NT2/D1 (cell line): Measurements from ENCODE around the gene TNS2.
"Not testable (repeated sequence)": the region's sequence is repeated elsewhere in the genome, so short reads cannot be mapped to it uniquely, and the experiment has no call there.

ENCODE experiments used
- SUZ12 ChIP-seq: IDR thresholded peaks from 2 replicates; pipeline ENCODE4 v1.6.1; 2011; ENCODE audit not compliant: insufficient read length, insufficient read depth; ENCODE audit errors: extremely low read depth
- YY1 ChIP-seq: IDR thresholded peaks from 2 replicates; pipeline ENCODE4 v1.6.1; 2011; ENCODE audit not compliant: insufficient read length, insufficient read depth
- ZNF274 ChIP-seq: IDR thresholded peaks from 2 replicates; pipeline ENCODE4 v1.6.1; 2011; ENCODE audit warnings: mild to moderate bottlenecking, low read depth, low read length

- not testable (repeated sequence) for TF ChIP-seq ZNF274, YY1, SUZ12
These were observed 41.1 kb upstream of the TNS2 start for GRCh38 chr12:53008760-53009159.
